Epithelial cell of esophagus (primary cell): ENCODE data around the gene XRCC3.
A peak's percentile ranks its signal among the peaks of the same experiment; 100 is the strongest.

Experiments used
- DNase-seq: peaks from one replicate; pipeline ENCODE4 v3.0.0; 2010; ENCODE audit warnings: low read depth
- H3K4me3 ChIP-seq: 2 replicates; pipeline ENCODE4 v1.5.1; 2011; ENCODE audit warnings: mild to moderate bottlenecking, low read length, control low read depth
- TF ChIP-seq, protein P1 (sequence below): IDR thresholded peaks from 2 replicates; pipeline ENCODE4 v1.5.1; 2011; ENCODE audit warnings: low read depth, mild to moderate bottlenecking, low read length, control low read depth, inconsistent platforms; ENCODE audit not compliant: insufficient read depth; ENCODE audit errors: missing control alignments

Gene XRCC3

DNA sequence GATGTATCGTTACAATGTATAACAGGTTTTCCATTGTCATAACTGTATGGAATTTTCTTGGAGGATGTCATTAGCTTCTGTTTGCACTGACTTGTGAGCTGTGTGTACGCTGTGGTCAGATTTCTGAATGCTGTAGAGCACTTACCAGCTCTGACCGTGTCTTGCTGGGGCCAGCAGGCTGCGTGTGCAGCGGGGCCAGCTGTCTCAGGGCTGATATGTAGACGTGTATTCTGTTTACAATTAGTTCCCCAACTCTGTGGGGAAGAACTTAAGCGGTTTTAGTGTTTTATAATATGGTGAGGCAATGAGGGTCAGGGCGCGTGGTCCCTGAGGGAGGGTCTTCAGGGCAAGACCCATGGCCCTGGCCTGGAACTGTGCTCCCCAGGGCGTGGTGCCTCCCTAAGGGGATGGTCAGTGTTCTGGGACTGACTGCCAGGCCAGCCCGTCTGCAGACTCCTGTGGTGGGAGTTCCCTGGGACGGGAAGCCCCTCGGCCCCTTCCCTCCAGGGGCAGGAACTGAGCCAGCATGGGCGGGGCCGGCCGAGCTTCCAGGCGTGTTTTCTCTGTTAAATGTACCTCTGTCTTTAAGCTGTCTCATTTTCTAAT lies 18.7 kb downstream of the XRCC3 start:
- H3K4me3 ChIP-seq, result no peak overlapping the region
- TF ChIP-seq, protein P1, sequence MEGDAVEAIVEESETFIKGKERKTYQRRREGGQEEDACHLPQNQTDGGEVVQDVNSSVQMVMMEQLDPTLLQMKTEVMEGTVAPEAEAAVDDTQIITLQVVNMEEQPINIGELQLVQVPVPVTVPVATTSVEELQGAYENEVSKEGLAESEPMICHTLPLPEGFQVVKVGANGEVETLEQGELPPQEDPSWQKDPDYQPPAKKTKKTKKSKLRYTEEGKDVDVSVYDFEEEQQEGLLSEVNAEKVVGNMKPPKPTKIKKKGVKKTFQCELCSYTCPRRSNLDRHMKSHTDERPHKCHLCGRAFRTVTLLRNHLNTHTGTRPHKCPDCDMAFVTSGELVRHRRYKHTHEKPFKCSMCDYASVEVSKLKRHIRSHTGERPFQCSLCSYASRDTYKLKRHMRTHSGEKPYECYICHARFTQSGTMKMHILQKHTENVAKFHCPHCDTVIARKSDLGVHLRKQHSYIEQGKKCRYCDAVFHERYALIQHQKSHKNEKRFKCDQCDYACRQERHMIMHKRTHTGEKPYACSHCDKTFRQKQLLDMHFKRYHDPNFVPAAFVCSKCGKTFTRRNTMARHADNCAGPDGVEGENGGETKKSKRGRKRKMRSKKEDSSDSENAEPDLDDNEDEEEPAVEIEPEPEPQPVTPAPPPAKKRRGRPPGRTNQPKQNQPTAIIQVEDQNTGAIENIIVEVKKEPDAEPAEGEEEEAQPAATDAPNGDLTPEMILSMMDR, result no peak
- no peak for DNase-seq

DNA sequence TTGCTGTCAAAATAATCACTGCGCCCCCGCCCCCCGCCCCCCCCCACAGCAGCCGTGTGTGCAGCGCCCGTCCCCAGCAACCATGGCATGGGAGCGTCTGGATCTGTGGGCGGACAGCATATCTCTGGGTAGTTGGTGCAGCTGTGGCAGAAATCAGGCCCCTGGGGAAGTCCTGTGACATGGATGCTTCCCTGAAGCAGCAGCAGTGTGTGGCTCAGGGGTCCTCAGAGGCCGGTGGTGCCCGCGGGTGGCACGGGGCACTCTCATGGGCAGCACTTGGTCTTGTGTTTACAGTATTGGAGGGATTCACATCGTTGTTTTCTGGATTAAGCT lies 19.2 kb downstream of the XRCC3 start:
- H3K4me3 ChIP-seq, result no peak overlapping the region
- TF ChIP-seq, protein P1, result no peak
- DNase-seq, result no peak

DNA sequence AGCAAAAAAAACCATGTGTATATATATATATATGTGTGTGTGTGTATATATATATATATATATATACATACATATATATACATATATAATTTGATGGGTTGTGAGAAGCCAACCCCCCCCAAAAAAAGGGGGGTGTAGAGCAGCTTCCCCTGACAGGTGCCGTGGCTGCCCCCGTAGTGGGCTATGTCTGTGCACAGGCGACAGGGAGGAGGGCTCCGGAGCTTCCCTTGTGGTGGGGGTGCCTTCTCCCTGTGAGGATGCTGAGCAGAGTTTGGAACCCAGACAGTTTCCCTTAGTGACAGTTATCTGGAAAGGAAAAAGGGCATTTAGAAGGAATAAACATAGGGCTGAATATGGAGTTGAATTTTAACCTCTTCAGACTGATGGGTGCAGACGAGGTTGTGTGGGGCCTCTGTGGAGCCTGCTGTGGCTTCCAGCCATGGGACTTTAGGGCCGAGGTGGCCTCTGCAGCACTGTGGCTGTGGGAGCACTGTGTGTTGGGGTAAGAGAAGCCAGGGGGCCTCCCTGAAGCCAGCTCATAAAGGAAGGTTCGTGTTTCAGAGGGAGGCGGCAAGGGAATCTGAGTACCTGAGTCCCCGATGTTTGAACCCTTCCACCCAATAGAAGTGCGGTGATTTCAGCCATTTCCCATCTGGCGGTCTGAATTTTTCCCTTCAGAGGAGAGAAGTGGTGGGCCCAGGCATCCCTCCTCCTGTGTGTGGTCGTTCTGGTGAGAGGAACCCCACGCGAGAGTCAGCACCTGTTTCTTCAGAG lies 19.8 kb downstream of the XRCC3 start:
- no peak for DNase-seq
- H3K4me3 ChIP-seq, result no peak overlapping the region
- TF ChIP-seq, protein P1, result no peak

DNA sequence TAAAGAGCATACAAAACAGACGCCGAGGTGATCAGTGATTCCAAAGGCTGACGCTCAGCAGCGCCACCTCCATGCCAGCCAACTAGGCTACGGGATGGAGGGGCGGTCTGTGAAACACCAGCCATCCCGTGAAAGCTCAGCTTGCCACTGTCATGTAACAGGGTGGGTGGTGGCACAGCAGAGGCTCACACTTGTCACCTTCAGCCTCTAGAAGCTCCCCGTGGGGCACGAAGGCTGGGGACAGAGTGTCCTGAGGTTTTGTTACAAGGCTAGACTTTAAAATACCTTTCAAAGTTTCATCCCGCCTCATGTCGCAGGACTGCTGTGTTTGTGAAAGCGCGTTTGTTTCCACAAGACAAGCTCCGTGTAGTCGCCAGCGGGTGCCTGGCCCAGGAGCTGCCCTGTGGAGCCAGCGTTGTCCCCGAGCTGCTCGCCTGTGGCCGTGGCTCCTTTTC lies 20.7 kb downstream of the XRCC3 start:
- TF ChIP-seq, protein P1, result no peak
- H3K4me3 ChIP-seq, result no peak overlapping the region
- no peak for DNase-seq

DNA sequence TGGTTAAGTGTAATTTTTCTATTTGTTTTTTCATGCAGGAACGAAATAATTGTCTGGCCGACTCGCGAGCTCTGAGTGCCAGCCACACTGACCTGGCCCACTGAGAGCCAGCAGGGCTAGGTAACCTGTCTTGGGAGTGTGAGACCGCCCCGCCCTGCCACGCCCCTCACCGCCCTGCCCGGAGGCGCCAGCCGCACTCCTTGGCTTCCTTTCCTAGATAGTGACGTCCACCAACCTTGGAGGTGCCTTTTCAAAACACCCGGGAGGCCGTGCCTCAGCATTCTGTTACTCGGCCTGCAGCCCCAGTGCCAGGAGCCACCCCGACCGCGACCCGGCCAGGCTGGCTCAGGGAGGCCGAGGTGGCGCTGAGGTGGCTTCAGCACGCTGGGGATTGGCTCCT lies 21.7 kb downstream of the XRCC3 start:
- DNase-seq, result peak; percentile 66
- TF ChIP-seq, protein P1, result no peak
- no peak overlapping the region for H3K4me3 ChIP-seq

DNA sequence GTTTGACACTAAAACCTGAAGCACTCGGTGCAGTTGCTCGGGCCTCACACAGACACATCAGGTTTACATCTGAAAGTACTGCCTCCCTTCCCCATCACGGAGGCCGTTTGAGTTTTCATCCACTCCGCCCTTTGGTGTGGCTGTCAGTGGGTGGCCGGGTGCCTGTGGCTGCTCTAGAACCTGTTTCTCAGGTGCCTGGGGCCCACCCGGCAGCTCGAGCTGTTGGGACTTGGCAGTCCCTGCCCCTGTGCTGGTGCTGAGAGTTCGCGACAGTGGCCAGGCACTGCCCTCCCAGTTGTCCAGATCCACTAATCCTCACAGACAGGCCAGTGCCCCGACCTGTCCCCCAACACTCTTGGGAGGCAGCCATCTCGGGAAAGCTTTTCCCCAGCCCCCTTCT lies 22.4 kb downstream of the XRCC3 start:
- no peak overlapping the region for H3K4me3 ChIP-seq
- DNase-seq, result peak; percentile 47
- TF ChIP-seq, protein P1, result no peak
